GM23338 (cell line): Measurements from ENCODE around the gene HINT1. TPM values are rescaled to one million over a fixed set of nuclear protein-coding genes. Genes with fewer than 3 reads are reported as not detected.

Experiments used
- ATAC-seq: fragments of 200-7000 bp; cut with Tn5 transposase; 3 replicates; pipeline ENCODE4 v1.9.1; 2020
- DNase-seq: peaks from one replicate; pipeline ENCODE4 v3.0.0-alpha.2; 2015; ENCODE audit warnings: low spot score
- H2AFZ ChIP-seq: fragments of 200-600 bp; sonication (generic); 2 replicates; pipeline ENCODE4 v1.8.0; 2016; ENCODE audit warnings: antibody characterized with exemption, mild to moderate bottlenecking, moderate library complexity
- H3F3A ChIP-seq: fragments of 200-600 bp; sonication (generic); replicated peaks from 2 replicates; pipeline ENCODE4 v1.8.0; 2017; ENCODE audit warnings: antibody characterized with exemption, mixed run types, low read depth
- H3K27ac ChIP-seq: fragments of 200-600 bp; sonication (generic); 2 replicates; pipeline ENCODE4 v1.6.1; 2016; ENCODE audit warnings: low read depth
- H3K27me3 ChIP-seq: fragments of 200-600 bp; sonication (generic); 2 replicates; pipeline ENCODE4 v1.8.0; 2016; ENCODE audit warnings: mild to moderate bottlenecking, mixed run types, moderate library complexity; ENCODE audit not compliant: insufficient read depth
- H3K36me3 ChIP-seq: fragments of 200-600 bp; sonication (generic); 2 replicates; pipeline ENCODE4 v1.8.0; 2016; ENCODE audit warnings: mild to moderate bottlenecking; ENCODE audit not compliant: insufficient read depth
- H3K4me1 ChIP-seq: fragments of 200-600 bp; sonication (generic); 2 replicates; pipeline ENCODE4 v1.8.0; 2016; ENCODE audit warnings: mild to moderate bottlenecking, moderate library complexity; ENCODE audit not compliant: insufficient read depth
- H3K4me2 ChIP-seq: fragments of 200-600 bp; sonication (generic); 2 replicates; pipeline ENCODE4 v1.7.1; 2017; ENCODE audit warnings: mixed run types
- H3K4me3 ChIP-seq: fragments of 200-600 bp; sonication (generic); 2 replicates; pipeline ENCODE4 v1.6.1; 2016; ENCODE audit warnings: mixed run types
- H3K79me2 ChIP-seq: fragments of 200-600 bp; sonication (generic); replicated peaks from 2 replicates; pipeline ENCODE4 v1.8.0; 2017; ENCODE audit warnings: mild to moderate bottlenecking; ENCODE audit not compliant: insufficient read depth
- H3K9me2 ChIP-seq: fragments of 200-600 bp; sonication (generic); 2 replicates; pipeline ENCODE4 v1.8.0; 2017; ENCODE audit not compliant: insufficient read depth
- H4K20me1 ChIP-seq: fragments of 200-600 bp; sonication (generic); replicated peaks from 2 replicates; pipeline ENCODE4 v1.8.0; 2017; ENCODE audit warnings: mild to moderate bottlenecking; ENCODE audit not compliant: insufficient read depth
- H3K27ac Mint-ChIP-seq: 2 replicates; pipeline ENCODE4 v1.8.0; 2020; ENCODE audit warnings: inconsistent platforms, mild to moderate bottlenecking, moderate library complexity, mixed read lengths
- H3K27me3 Mint-ChIP-seq: 3 replicates; pipeline ENCODE4 v1.8.0; 2022; ENCODE audit warnings: low read depth, mild to moderate bottlenecking, moderate library complexity, mixed read lengths, inconsistent platforms; ENCODE audit not compliant: insufficient read depth, poor library complexity
- H3K36me3 Mint-ChIP-seq: 3 replicates; pipeline ENCODE4 v1.8.0; 2021; ENCODE audit warnings: low read depth, mild to moderate bottlenecking, inconsistent platforms, moderate library complexity, mixed read lengths
- H3K4me1 Mint-ChIP-seq: 3 replicates; pipeline ENCODE4 v1.8.0; 2020; ENCODE audit warnings: mild to moderate bottlenecking, inconsistent platforms, mixed read lengths
- H3K4me3 Mint-ChIP-seq: 3 replicates; pipeline ENCODE4 v1.8.0; 2021; ENCODE audit warnings: moderate library complexity, mild to moderate bottlenecking, inconsistent platforms, mixed read lengths
- H3K9me3 Mint-ChIP-seq: 3 replicates; pipeline ENCODE4 v1.8.0; 2020; ENCODE audit warnings: moderate library complexity, mild to moderate bottlenecking, inconsistent platforms, mixed read lengths
- ETS1 ChIP-seq: IDR thresholded peaks from 2 replicates; pipeline ENCODE4 v1.6.1; 2016; ENCODE audit warnings: antibody characterized with exemption
- STAT1 ChIP-seq: IDR thresholded peaks from one replicate; pipeline ENCODE4 v1.6.1; 2016; ENCODE audit warnings: antibody characterized with exemption; ENCODE audit not compliant: unreplicated experiment
- ZNF114 ChIP-seq: fragments of 250-450 bp; sonication (Bioruptor Pico); IDR thresholded peaks from 2 replicates; pipeline ENCODE4 v1.5.0; 2020; ENCODE audit warnings: mild to moderate bottlenecking, moderate library complexity
- ZNF331 ChIP-seq: fragments of 250-450 bp; sonication (Bioruptor Pico); IDR thresholded peaks from 2 replicates; pipeline ENCODE4 v1.5.0; 2020; ENCODE audit warnings: low read depth, mild to moderate bottlenecking, moderate library complexity
- polyA plus RNA-seq: library from polyadenylated mRNA; unstranded; fragments of >200 nt; fragmentation: Nextera tagmentation; extraction: Ambion mirVana; gene quantifications from 2 replicates; pipeline ENCODE4 v1.2.1, GENCODE V29; 2016
- total RNA-seq: library from RNA; depleted of rRNA; stranded (reverse); fragments of >200 nt; shearing (Covaris generic); gene quantifications from 2 replicates; pipeline ENCODE4 v1.2.3, GENCODE V29; 2014
- TF ChIP-seq, protein P1 (sequence below), 2 experiments: fragments of 200-600 bp in 1 of 2; sonication (generic) in 1 of 2; conservative IDR thresholded peaks; 2 replicates each; pipeline versions ENCODE4 v1.5.1 to v1.6.1; 2016 to 2017; ENCODE audit warnings: antibody characterized with exemption in 2 of 2, low read depth in 2 of 2, mild to moderate bottlenecking in 2 of 2, moderate library complexity in 1 of 2
- TF ChIP-seq, protein P2 (sequence below): fragments of 250-450 bp; sonication (Bioruptor Pico); IDR thresholded peaks from 2 replicates; pipeline ENCODE4 v1.5.0; 2020; ENCODE audit warnings: mild to moderate bottlenecking, moderate library complexity

Gene HINT1
- total and polyA plus RNA-seq, 2 experiments from 2014 or later = 171 to 687 TPM

GRCh38 chr5:131156957-131157356, 8.1 kb downstream of the HINT1 start:
- Histone ChIP-seq H4K20me1 (peaks cover 9% of the 10 kb centered on the region; the same call in 1 of the 2 replicates), H3K4me3 (no peak overlapping the region), H3K27ac (no peak overlapping the region), H3K4me1 (no peaks in the 10 kb centered on the region; the same call in 1 of the 2 replicates), H3K79me2 (peaks cover 18% of the 10 kb centered on the region), H3K36me3 (peaks cover 35% of the 10 kb centered on the region), H3F3A (no peaks in the 10 kb centered on the region), H2AFZ (no peak overlapping the region), H3K27me3 (no peaks in the 10 kb centered on the region), H3K4me2 (no peak overlapping the region), H3K9me2 (no peaks in the 10 kb centered on the region)
- H3K9me3 Mint-ChIP-seq = no peaks in the 10 kb centered on the region
- H3K4me3 Mint-ChIP-seq = no peak overlapping the region
- no peak overlapping the region for H3K27ac Mint-ChIP-seq
- DNase-seq = no peak
- H3K36me3 Mint-ChIP-seq = peaks cover 56% of the 10 kb centered on the region
- no peak for TF ChIP-seq ZNF331 (CRISPR knock-in tag)
- TF ChIP-seq ZNF114 (CRISPR knock-in tag) = no peak
- TF ChIP-seq, protein P1, sequence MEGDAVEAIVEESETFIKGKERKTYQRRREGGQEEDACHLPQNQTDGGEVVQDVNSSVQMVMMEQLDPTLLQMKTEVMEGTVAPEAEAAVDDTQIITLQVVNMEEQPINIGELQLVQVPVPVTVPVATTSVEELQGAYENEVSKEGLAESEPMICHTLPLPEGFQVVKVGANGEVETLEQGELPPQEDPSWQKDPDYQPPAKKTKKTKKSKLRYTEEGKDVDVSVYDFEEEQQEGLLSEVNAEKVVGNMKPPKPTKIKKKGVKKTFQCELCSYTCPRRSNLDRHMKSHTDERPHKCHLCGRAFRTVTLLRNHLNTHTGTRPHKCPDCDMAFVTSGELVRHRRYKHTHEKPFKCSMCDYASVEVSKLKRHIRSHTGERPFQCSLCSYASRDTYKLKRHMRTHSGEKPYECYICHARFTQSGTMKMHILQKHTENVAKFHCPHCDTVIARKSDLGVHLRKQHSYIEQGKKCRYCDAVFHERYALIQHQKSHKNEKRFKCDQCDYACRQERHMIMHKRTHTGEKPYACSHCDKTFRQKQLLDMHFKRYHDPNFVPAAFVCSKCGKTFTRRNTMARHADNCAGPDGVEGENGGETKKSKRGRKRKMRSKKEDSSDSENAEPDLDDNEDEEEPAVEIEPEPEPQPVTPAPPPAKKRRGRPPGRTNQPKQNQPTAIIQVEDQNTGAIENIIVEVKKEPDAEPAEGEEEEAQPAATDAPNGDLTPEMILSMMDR (conservative IDR thresholded peaks at IDR 0.05; ENCODE audit: low read depth in 2 of 2) = no peak
- TF ChIP-seq, protein P2, sequence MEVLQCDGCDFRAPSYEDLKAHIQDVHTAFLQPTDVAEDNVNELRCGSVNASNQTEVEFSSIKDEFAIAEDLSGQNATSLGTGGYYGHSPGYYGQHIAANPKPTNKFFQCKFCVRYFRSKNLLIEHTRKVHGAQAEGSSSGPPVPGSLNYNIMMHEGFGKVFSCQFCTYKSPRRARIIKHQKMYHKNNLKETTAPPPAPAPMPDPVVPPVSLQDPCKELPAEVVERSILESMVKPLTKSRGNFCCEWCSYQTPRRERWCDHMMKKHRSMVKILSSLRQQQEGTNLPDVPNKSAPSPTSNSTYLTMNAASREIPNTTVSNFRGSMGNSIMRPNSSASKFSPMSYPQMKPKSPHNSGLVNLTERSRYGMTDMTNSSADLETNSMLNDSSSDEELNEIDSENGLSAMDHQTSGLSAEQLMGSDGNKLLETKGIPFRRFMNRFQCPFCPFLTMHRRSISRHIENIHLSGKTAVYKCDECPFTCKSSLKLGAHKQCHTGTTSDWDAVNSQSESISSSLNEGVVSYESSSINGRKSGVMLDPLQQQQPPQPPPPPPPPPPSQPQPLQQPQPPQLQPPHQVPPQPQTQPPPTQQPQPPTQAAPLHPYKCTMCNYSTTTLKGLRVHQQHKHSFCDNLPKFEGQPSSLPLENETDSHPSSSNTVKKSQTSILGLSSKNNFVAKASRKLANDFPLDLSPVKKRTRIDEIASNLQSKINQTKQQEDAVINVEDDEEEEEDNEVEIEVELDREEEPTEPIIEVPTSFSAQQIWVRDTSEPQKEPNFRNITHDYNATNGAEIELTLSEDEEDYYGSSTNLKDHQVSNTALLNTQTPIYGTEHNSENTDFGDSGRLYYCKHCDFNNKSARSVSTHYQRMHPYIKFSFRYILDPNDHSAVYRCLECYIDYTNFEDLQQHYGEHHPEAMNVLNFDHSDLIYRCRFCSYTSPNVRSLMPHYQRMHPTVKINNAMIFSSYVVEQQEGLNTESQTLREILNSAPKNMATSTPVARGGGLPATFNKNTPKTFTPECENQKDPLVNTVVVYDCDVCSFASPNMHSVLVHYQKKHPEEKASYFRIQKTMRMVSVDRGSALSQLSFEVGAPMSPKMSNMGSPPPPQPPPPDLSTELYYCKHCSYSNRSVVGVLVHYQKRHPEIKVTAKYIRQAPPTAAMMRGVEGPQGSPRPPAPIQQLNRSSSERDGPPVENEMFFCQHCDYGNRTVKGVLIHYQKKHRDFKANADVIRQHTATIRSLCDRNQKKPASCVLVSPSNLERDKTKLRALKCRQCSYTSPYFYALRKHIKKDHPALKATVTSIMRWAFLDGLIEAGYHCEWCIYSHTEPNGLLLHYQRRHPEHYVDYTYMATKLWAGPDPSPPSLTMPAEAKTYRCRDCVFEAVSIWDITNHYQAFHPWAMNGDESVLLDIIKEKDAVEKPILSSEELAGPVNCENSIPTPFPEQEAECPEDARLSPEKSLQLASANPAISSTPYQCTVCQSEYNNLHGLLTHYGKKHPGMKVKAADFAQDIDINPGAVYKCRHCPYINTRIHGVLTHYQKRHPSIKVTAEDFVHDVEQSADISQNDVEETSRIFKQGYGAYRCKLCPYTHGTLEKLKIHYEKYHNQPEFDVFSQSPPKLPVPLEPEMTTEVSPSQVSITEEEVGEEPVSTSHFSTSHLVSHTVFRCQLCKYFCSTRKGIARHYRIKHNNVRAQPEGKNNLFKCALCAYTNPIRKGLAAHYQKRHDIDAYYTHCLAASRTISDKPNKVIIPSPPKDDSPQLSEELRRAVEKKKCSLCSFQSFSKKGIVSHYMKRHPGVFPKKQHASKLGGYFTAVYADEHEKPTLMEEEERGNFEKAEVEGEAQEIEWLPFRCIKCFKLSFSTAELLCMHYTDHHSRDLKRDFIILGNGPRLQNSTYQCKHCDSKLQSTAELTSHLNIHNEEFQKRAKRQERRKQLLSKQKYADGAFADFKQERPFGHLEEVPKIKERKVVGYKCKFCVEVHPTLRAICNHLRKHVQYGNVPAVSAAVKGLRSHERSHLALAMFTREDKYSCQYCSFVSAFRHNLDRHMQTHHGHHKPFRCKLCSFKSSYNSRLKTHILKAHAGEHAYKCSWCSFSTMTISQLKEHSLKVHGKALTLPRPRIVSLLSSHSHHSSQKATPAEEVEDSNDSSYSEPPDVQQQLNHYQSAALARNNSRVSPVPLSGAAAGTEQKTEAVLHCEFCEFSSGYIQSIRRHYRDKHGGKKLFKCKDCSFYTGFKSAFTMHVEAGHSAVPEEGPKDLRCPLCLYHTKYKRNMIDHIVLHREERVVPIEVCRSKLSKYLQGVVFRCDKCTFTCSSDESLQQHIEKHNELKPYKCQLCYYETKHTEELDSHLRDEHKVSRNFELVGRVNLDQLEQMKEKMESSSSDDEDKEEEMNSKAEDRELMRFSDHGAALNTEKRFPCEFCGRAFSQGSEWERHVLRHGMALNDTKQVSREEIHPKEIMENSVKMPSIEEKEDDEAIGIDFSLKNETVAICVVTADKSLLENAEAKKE = no peak
- TF ChIP-seq STAT1 = no peak
- no peak for TF ChIP-seq ETS1
- H3K27me3 Mint-ChIP-seq = peaks cover 3% of the 10 kb centered on the region
- H3K4me1 Mint-ChIP-seq = peaks cover 5% of the 10 kb centered on the region; the same call in 2 of the 3 replicates
- ATAC-seq = no peak
